Measurements from ENCODE around the gene UBE2U. TPM values are rescaled to one million over a fixed set of nuclear protein-coding genes. Genes with fewer than 3 reads are reported as not detected.
A peak's percentile ranks its signal among the peaks of the same experiment; 100 is the strongest.
"Not testable (repeated sequence)": the region's sequence is repeated elsewhere in the genome, so short reads cannot be mapped to it uniquely, and the experiment has no call there.

The UBE2U gene
- total RNA-seq, 1 experiment from 2014 or later, result not detected

DNA sequence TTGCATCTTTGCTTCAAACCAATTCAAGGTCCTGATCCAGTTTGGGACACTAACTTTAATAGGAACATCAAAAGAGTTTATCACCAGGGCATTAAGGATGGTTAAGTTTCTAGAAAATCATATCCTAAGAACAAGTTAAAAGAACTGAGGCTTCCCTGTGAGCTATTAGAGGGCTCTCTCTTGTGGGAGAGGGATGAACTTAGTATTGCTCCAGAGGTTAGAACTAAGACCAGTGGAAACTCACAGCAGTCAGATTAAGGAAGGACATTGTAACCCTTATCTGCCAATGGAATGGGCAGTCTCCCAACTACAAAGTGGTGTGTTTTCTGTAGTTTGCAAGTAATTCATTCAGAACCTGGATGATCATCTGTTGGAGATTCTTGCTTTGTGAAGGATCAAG, 36.8 kb downstream of the UBE2U start:
- no peak for DNase-seq (ENCODE audit: low read depth)

DNA sequence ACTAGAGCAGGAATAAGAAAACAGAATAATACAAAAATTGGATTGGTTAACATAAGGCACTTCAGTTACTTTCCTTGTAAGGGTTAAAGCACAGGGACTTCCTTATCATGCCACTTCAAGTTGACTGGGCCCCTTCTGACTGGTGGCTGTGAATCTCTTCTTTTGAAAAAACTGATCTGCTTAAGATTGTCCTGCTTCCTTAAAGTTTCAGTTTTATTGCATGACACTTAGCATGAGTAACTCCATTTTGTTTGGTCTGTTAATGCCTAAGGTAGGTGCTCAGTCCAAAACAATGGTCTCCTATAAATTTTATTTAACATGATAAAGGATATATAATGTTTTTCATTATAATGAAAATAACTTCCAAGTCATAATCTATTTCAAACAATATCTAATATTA, 37.6 kb downstream of the UBE2U start:
- DNase-seq (ENCODE audit: low read depth), result no peak

DNA sequence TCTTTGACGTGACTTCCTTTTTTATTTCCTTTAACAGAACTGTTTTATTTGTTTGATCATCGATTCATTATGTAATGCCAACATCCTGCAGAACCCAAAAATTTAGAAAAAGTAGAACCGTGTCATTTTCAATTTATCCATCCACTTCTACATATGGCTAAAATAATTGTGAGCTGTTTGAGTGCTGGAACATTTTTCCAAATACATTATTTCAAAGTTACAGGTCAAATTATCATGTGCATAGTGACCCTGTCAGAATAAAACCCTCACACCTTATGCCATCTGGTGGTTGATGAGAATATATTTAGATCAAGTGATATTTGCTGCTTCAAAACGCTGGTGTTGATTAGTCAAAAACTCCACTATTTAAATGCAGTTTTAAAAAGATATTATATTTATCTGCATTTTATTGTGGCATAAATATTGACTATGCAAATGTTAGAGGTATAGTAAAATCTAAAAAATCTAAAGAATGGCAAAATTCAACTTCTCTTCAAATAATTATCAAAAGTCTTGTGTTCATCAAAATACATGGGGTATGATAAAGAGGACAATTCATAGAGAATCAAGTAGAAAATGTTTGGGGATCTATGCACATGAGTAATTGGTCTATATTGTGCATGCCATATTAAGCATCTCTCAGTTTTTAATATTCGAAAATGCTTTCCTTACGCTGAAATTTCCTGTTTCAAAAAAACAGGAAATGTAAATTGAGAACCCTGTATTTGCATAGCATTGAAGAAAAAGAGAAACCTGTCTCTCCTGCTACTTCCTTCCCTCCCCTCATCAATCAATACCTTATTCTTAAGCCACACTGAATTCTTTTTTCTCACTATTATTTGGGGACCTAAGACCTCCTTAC, 39.7 kb downstream of the UBE2U start:
- DNase-seq (ENCODE audit: low read depth), result peak; percentile 57

DNA sequence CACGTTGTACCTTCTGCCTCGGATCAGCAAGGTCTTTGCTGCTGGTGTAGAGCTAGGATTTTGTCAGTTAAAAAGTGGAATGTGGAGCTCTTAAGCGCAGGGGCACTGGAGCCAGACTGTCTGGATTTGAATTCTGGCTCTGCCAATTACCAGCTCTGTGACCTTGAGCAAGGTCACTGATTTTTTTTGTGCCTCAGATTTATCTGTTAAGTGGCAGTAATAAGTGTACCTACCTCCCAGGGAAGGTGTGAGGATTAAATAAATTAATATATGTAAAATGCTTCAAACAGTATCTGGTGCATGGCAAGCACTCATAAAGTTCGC, 40.3 kb downstream of the UBE2U start:
- DNase-seq (ENCODE audit: low read depth), result no peak

DNA sequence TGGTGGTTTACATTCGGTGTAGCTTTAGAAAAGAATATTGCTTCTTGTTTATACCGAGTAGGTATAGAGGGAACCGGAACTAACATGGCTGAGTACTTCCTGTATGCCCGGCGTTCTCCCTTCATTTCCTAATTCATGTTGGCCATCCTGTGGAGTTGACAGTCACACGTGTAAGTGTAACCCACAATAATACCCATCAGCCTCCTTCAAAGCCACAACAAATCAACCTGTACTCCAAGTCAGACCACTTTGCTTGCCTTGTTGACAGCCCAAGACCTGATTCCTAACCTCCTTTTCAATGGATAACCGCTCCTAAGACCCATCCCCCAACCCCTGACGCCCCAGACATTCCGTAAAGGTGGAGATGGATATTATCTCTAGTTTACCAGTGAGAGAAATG, 42.1 kb downstream of the UBE2U start:
- DNase-seq (ENCODE audit: low read depth), result no peak

- no peak for DNase-seq (ENCODE audit: low read depth)
These were observed 43.0 kb downstream of the UBE2U start for GRCh38 chr1:64246294-64246917.

DNA sequence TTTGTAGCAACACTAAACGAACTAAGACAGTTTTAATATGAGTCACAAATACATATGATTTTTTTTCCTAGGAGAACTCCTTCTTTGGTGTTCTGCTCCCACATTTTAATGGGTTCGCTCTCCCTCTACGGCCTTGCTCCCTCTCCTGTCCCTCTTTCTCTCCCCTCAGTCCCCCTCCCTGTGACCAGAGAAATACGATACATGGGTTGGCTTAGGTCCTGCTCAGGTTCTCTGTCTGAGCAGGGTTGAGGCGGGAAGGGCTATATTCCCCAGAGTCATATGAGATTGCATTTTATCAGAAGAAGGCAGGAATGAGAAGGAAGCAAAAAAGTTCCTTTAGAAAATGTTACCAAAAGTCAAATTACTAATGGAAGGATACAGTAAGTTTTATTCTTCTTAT, 44.6 kb downstream of the UBE2U start:
- DNase-seq (ENCODE audit: low read depth), result peak; percentile 29

GRCh38 chr1:64250472-64250871, 47.0 kb downstream of the UBE2U start:
- not testable (repeated sequence) for DNase-seq (ENCODE audit: low read depth)

DNA sequence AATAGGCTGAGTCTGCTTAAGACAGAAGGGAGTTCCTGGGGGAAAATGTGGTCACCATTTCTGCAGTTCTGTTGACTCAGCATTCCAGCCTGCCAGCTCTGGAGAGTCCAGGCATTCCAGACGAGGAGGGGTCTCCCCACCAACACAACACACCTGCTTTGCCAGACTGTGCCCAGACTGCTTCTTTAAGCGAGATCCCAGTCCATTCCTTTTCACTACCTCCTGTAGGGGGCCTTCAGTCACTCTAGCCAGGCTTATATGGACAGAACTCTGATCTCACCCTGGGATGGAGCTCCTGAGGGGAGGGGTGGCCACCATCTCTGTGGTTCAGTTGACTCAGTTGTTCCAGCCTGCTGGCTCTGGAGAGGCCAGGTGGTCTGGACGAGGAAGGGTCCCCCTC, 48.5 kb downstream of the UBE2U start:
- DNase-seq (ENCODE audit: low read depth), result no peak

- DNase-seq (ENCODE audit: low read depth), result not testable (repeated sequence)
These were observed 53.8 kb downstream of the UBE2U start for GRCh38 chr1:64257233-64257632.

GRCh38 chr1:64258444-64258843, 55.0 kb downstream of the UBE2U start:
- DNase-seq (ENCODE audit: low read depth), result not testable (repeated sequence)

- no peak for DNase-seq (ENCODE audit: low read depth)
These were observed 59.9 kb downstream of the UBE2U start for GRCh38 chr1:64263335-64263734.

GRCh38 chr1:64263856-64264255, 60.4 kb downstream of the UBE2U start:
- no peak for DNase-seq (ENCODE audit: low read depth)

- DNase-seq (ENCODE audit: low read depth), result no peak
These were observed 61.7 kb downstream of the UBE2U start for GRCh38 chr1:64265141-64265540.

DNA sequence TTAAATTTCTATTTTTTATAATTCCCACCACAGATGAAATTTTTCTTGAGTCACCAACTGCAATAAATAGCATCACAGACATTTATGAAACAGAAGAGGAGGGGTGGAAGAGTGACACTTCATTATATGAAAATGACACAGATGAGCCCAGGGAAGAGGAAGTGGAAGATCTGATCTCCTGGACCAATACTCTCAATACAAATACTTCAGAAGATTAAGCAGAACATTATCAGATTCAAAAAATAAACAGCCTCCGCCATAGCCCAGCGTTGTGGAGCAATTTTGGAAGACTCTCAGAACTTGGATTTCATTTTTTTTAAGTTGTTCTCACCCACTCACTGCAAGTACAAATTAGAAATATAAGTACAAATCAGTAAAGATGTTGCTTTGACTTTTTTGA, 63.6 kb downstream of the UBE2U start:
- DNase-seq (ENCODE audit: low read depth), result no peak

DNA sequence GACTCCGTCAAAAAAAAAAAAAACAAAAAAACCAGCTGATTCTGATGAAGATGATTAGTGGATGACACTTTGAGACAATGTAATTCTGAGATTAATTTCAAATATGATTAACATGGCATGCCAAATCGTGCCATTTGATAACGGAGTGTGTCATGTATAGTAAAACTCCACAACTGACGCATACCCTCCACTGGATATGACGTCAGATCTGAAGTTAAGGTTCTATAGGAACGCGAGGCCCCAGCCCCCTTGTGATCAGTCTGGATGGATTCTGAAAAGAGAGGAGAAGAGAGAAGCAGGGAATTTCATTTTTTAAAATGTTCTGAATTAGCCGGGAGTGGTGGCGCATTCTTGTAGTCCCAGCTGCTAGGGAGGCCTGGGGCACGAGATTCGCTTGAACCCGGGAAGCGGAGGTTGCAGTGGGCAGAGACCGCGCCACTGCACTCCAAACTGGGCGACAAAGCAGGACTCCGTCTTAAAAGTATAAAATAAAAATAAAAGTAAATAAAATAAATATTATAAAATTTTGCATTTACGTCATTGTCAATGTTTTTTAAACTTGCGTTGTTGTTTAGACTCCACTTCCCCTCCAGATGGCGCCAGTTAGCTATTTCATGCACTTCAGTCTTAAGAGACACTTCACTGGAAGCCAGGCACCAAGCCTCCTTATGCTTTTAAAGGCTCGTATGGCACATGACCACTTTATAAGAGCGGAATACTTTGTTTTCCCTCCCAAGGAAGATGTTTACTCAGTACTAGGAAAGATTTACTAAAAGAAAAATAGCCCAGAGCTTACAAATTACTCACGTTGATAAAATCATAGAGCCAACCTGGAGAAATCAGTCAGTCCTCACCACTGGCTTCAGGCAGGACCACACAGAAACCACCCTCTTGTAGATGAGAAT, 65.5 kb downstream of the UBE2U start:
- peak; percentile 82 for DNase-seq (ENCODE audit: low read depth)

GRCh38 chr1:64269558-64269884, 66.1 kb downstream of the UBE2U start:
- DNase-seq (ENCODE audit: low read depth), result no peak

DNA sequence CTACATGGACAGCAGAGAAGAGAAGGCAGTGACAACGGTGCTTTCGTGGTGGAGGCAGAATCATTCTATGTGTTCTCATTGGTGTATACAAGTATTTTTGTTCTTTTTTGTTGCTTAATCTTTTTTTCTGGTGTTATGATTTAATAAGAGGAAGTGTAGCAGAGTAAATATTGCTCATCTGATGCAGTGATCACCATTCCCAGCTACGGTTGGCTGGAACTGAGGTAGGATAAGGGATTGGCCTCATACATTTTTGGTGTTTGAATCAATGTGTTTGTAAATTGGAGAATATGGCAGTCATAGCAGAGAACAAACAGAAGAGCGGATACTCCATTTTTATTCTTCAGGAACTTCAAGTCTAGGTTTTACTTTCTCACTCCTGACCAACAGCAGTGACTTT, 76.6 kb downstream of the UBE2U start:
- no peak for DNase-seq (ENCODE audit: low read depth)

DNA sequence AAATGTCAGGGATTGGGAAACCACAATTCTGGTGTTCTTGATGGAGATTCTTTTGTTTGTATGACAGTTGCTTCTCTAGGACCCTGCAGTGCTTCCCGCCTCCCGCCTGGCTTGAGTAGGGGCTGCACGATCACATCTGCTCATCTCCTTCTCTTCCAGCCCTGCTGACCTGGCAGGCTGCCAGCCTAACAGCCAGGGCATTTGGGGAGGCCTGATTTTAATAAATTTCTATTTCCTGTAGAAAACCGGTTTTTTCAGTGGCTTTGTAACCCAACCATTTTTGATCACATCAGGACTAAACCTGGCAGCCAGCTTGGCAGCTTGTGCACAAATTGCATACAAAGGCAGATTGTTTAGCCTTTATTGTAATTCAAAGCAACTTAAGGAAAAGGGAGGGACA, 78.9 kb downstream of the UBE2U start:
- DNase-seq (ENCODE audit: low read depth), result no peak

- DNase-seq (ENCODE audit: low read depth), result no peak
These were observed 83.6 kb downstream of the UBE2U start for GRCh38 chr1:64287071-64287470.

- DNase-seq (ENCODE audit: low read depth), result no peak
These were observed 87.0 kb downstream of the UBE2U start for GRCh38 chr1:64290420-64290819.

DNA sequence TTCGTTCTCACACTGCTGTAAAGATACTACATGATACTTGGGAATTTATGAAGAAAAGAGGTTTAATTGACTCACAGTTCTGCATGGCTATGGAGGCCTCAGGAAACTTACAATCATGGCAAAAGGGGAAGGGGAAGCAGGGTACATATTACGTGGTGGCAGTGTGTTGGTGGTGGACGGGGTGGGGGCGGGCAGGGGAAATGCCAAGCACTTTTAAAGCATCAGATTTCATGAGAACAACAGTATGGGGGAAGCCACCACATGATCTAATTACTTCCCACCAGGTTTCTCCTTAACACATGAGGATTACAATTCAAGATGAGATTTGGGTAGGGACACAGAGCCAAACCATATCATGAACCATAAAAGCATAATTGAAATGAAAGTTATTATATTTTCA, 88.5 kb downstream of the UBE2U start:
- DNase-seq (ENCODE audit: low read depth), result no peak

DNA sequence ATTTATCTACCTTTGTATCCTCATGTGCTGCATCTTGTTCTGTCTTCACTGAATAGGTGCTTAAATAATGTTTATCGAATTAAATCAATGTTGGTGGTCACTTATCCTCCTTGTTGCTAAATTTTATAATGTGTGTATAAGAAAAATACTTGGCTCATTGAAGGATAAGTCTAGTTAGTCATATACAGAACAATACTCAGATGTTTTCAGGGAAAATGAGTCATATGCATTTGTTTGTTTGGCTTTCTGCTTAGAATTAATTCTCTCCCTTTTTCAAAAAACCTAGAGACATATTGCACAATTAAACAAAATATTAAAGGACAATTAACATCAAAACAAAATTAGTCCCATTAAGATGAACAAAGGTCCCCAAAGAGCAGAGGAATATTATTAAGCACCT, 89.0 kb downstream of the UBE2U start:
- no peak for DNase-seq (ENCODE audit: low read depth)
